Karpas-422 (cell line): ENCODE results near the gene TMEM59L. TPM values are rescaled to one million over a fixed set of nuclear protein-coding genes. Genes with fewer than 3 reads are reported as not detected.

Experiments used
- DNase-seq: peaks from one replicate; pipeline ENCODE4 v3.0.0-alpha.2; 2015
- H2AFZ ChIP-seq: fragments of 200-600 bp; sonication (generic); 2 replicates; pipeline ENCODE4 v1.6.1; 2014; ENCODE audit warnings: antibody characterized with exemption, low read length, mixed read lengths
- H3K27ac ChIP-seq: fragments of 200-600 bp; sonication (generic); 2 replicates; pipeline ENCODE4 v1.5.1; 2014; ENCODE audit warnings: mild to moderate bottlenecking, low read length, moderate library complexity
- H3K27me3 ChIP-seq: fragments of 200-600 bp; sonication (generic); 2 replicates; pipeline ENCODE4 v1.6.1; 2014; ENCODE audit warnings: low read length, mixed read lengths
- H3K36me3 ChIP-seq: fragments of 200-600 bp; sonication (generic); 2 replicates; pipeline ENCODE4 v1.6.1; 2014; ENCODE audit warnings: low read length, mixed read lengths; ENCODE audit not compliant: insufficient read depth
- H3K4me1 ChIP-seq: fragments of 200-600 bp; sonication (generic); 2 replicates; pipeline ENCODE4 v1.6.1; 2014; ENCODE audit warnings: mild to moderate bottlenecking, low read length, mixed read lengths
- H3K4me2 ChIP-seq: fragments of 200-600 bp; sonication (generic); 2 replicates; pipeline ENCODE4 v1.6.1; 2014; ENCODE audit warnings: low read length, low read depth, mild to moderate bottlenecking; ENCODE audit not compliant: poor library complexity, severe bottlenecking
- H3K4me3 ChIP-seq: fragments of 200-600 bp; sonication (generic); 2 replicates; pipeline ENCODE4 v1.5.1; 2014; ENCODE audit warnings: mild to moderate bottlenecking, antibody characterized with exemption, low read length, mixed read lengths
- H3K79me2 ChIP-seq: fragments of 200-600 bp; sonication (generic); 2 replicates; pipeline ENCODE4 v1.6.1; 2014; ENCODE audit warnings: mild to moderate bottlenecking, low read length, mixed read lengths
- H3K9ac ChIP-seq: fragments of 200-600 bp; sonication (generic); 2 replicates; pipeline ENCODE4 v1.6.0; 2014; ENCODE audit warnings: low read length
- H3K9me2 ChIP-seq: fragments of 200-600 bp; sonication (generic), shearing (Covaris generic); replicated peaks from 2 replicates; pipeline ENCODE4 v1.6.0; 2014; ENCODE audit warnings: mild to moderate bottlenecking, low read length, moderate library complexity; ENCODE audit not compliant: insufficient read depth
- H3K9me3 ChIP-seq: fragments of 300-700, 200-600 bp; sonication (generic); 2 replicates; pipeline ENCODE4 v1.6.1; 2014; ENCODE audit warnings: low read length, mixed read lengths
- H4K20me1 ChIP-seq: fragments of 200-600 bp; sonication (generic); 2 replicates; pipeline ENCODE4 v1.6.1; 2014; ENCODE audit warnings: mild to moderate bottlenecking, antibody characterized with exemption, low read length, low read depth; ENCODE audit not compliant: insufficient read depth
- total RNA-seq: library from RNA; depleted of rRNA; stranded (reverse); fragments of >200 nt; shearing (Covaris generic); gene quantifications from 2 replicates; pipeline ENCODE4 v1.2.3, GENCODE V29; 2014; ENCODE audit warnings: low replicate concordance

The TMEM59L gene
- total RNA-seq, 1 experiment from 2014 or later, result 2.5 TPM

DNA sequence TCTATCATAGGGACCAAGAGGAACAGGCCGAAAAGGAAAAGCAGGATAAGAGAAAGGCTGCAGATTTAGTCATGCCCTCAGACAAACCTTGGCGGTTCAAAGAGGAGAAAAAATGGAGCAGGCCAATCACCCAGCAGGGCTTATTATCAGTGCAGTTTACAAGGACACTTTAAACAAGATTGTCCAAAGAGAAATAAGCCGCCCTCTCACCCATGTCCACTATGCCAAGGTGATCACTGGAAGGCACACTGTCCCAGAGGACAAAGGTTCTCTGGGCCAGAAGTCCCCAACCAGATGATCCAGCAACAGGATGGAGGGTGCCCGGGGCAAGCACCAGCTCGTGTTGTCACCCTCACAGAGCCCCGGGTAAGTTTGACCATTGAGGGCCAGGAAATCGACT is 32.4 kb upstream of the TMEM59L start:
- H3K9me3 ChIP-seq, result no peaks in the 10 kb centered on the region
- H3K27me3 ChIP-seq, result no peaks in the 10 kb centered on the region
- H3K27ac ChIP-seq, result no peak overlapping the region
- no peak overlapping the region for H3K4me3 ChIP-seq
- no peak overlapping the region for H3K9ac ChIP-seq
- H3K36me3 ChIP-seq, result peaks cover 1% of the 10 kb centered on the region; the same call in 1 of the 2 replicates
- peaks cover 7% of the 10 kb centered on the region; the same call in 1 of the 2 replicates for H4K20me1 ChIP-seq
- no peaks in the 10 kb centered on the region for H3K79me2 ChIP-seq
- no peaks in the 10 kb centered on the region for H3K4me1 ChIP-seq
- H2AFZ ChIP-seq, result no peak overlapping the region
- no peaks in the 10 kb centered on the region for H3K9me2 ChIP-seq
- no peak overlapping the region for H3K4me2 ChIP-seq
- no peak for DNase-seq

DNA sequence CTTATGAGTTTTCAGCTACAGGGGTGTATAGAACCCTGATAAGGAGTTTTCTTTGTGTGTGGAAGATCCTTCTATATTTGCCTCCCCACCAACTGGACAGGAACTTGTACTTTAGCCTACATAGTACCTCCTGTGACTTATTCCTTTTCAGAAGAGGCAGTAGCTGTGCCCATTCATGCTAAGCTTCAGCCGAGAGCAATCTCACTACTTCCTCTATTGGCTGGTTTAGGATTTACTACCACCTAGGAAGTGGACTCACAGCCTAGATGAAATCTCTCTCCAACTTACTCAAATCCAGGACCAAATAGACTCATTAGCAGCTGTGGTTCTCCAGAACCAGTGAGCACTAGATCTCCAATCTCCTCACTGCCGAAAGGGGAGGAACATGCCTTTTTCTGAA is 26.4 kb upstream of the TMEM59L start:
- Histone ChIP-seq H3K27me3 (no peaks in the 10 kb centered on the region), H3K4me1 (peaks cover 28% of the 10 kb centered on the region), H3K4me2 (no peak overlapping the region), H3K27ac (no peak overlapping the region), H3K9me3 (no peaks in the 10 kb centered on the region), H3K9me2 (no peaks in the 10 kb centered on the region), H3K79me2 (no peaks in the 10 kb centered on the region), H2AFZ (no peak overlapping the region), H3K4me3 (no peak overlapping the region), H4K20me1 (no peaks in the 10 kb centered on the region), H3K36me3 (no peaks in the 10 kb centered on the region), H3K9ac (no peak overlapping the region)
- peak; percentile 65 for DNase-seq

DNA sequence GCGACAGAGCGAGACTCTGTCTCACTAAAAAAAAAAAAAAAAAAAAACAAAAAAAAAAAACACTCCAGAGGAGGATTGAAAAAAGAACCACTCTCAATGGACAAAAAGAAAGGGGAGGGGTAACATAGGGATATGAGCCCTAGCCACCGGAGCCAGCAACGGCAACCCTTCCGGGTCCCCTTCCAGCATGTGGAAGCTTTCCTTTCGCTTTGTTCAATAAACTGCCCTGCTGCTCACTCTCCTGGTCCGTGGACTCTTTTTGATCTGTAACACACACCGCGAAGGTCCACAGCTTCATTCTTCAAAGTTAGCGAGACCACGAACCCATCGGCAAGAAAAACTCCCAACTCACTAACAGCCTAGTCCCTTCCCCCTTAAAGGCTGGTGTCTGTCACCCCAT is 25.1 kb upstream of the TMEM59L start:
- Histone ChIP-seq H3K9ac (peak overlapping the region; percentile 90), H3K9me3 (no peaks in the 10 kb centered on the region), H2AFZ (no peak overlapping the region), H3K9me2 (no peaks in the 10 kb centered on the region), H3K4me3 (peak overlapping the region; percentile 84; the same call in 1 of the 2 replicates), H3K4me1 (peaks cover 28% of the 10 kb centered on the region), H4K20me1 (no peaks in the 10 kb centered on the region), H3K27ac (no peak overlapping the region), H3K4me2 (peak overlapping the region; percentile 96), H3K79me2 (no peaks in the 10 kb centered on the region), H3K27me3 (no peaks in the 10 kb centered on the region), H3K36me3 (no peaks in the 10 kb centered on the region)
- no peak for DNase-seq

DNA sequence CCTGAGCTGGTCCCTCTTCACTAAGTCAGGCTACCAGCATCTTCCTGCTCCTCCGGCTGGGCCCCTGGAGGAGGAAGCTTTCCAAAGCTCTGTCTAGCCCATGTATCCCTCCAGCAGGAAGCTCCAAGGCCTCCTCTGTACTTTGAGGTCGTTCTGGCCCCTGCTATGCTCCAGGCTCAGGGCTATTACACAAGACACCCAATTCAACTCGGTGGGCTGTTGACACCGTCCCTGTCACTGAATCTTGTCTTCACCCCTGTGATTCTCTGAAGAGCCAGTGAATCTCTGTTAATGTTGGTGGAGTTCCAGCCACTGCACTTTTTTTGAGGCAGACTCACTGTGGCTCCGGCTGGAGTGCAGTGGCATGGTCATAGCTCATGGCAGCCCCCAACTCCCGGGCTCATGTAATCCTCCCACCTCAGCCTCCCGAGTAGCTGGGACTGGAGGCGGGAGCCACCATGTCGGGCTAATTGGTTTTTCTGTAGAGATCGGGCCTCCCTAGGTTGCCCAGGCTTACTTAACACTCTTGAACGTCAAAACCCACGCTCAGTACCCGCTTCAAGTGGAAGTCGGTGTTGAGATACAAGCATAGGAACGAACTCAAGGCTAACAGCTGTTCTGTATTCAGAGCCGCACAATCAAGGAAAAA is 24.6 kb upstream of the TMEM59L start:
- Histone ChIP-seq H3K36me3 (no peaks in the 10 kb centered on the region), H3K9me3 (no peaks in the 10 kb centered on the region), H3K27me3 (no peaks in the 10 kb centered on the region), H2AFZ (peak overlapping the region; percentile 85), H3K4me2 (peak overlapping the region; percentile 96), H3K9me2 (no peaks in the 10 kb centered on the region), H3K4me3 (peak overlapping the region; percentile 84), H3K9ac (peak overlapping the region; percentile 90), H3K4me1 (peaks cover 30% of the 10 kb centered on the region), H3K79me2 (no peaks in the 10 kb centered on the region), H3K27ac (peak overlapping the region; percentile 85), H4K20me1 (no peaks in the 10 kb centered on the region)
- DNase-seq, result no peak

DNA sequence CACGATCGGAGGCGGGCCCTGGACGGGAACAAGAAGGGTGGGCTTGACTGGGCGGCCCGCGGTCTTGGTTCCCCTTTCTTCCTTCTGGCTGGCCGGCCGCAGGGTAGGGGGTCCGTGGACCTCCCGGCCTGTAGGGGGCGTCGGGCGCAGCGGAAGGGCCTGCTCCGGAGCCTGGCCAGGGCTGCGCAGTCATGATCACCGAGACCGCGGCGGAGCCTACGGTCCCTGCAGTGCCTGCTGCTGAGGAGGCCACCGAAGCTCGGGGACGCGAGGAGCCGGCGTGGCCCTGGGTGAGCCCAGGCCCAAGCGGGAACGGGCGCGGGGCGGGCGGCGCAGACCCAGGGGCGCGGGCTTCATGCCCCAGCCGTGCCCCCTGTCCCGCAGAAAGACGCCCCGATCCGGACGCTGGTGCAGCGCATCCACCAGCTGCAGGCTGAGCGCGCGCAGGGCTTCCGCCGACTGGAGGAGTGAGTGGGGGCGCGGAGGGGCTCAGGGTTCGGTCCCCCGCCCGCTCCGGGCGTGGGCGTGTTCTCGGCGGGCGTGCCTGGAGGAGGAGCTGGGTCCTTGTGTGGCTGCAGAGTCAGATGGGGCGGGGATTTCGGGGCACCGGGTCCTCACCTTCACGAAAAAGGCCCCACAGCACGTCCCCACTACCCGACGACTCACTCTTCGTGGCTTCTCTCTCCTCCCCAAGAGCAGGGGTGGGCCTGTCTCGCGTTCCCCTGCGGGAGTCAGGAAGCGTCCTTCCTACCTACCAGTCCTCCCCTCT is 23.9 kb upstream of the TMEM59L start, which contains the start of gene REX1BD:
Gene REX1BD (plus strand): TSS at position 188 of the 769 bp plus-strand sequence. CDS start 4 bp downstream, at position 192.
- no peaks in the 10 kb centered on the region for H3K36me3 ChIP-seq
- peak within 1 kb of the TSS; percentile 96 for H3K4me2 ChIP-seq
- H3K9ac ChIP-seq, result peak within 1 kb of the TSS; percentile 90
- peaks cover 37% of the 10 kb centered on the region for H3K4me1 ChIP-seq
- peak within 1 kb of the TSS; percentile 85 for H3K27ac ChIP-seq
- no peaks in the 10 kb centered on the region for H3K27me3 ChIP-seq
- no peaks in the 10 kb centered on the region for H3K79me2 ChIP-seq
- H3K4me3 ChIP-seq, result peak within 1 kb of the TSS; percentile 84
- H3K9me2 ChIP-seq, result no peaks in the 10 kb centered on the region
- H2AFZ ChIP-seq, result peak within 1 kb of the TSS; percentile 87
- no peaks in the 10 kb centered on the region for H4K20me1 ChIP-seq
- peak; percentile 97 for DNase-seq
- H3K9me3 ChIP-seq, result no peaks in the 10 kb centered on the region

DNA sequence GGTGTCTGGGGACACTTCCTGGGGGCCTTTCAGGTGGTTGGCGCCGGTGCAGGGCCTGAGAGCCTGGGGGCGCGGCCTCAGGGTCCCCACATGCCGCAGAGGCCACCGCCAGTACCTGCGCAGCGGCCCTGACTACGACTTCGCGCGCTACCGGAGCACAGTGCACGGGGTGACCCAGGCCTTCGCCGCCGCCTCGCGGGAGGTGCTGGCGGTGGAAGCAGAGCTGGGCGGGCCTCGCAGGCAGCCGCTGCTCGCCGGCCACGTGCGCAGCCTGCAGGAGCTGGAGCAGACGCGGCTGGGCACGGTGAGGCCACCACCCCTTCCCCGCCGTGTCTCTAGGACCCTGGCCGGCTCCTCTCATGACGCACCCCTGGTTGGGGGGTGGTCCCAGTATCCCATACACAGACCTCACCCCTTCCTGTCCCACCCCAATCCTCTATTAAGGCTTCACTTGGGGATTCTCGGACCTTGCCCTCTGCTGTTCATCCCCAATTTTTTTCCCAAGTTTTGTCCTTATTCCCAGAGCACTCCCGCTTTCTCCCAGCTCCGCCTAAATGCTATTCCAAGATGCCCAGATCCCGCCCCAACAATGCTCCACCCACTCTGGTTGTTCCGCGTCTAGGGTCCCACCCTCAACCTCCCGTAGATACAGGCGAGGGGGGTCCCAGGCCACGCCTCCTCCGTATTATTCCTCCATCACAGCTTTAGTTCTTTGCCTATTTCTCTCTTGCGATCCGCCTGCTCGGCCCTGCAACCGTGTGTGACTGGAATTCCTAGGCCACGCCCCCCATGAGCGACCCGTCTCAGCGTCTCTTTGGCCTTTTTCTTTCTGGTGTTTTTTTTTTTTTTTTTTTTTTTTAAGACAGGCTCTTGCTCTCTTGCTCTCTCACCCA is 23.0 kb upstream of the TMEM59L start:
- H3K4me2 ChIP-seq, result peak overlapping the region; percentile 96
- DNase-seq, result peak; percentile 88
- peaks cover 43% of the 10 kb centered on the region for H3K4me1 ChIP-seq
- H3K4me3 ChIP-seq, result peak overlapping the region; percentile 84
- no peaks in the 10 kb centered on the region for H4K20me1 ChIP-seq
- H3K27me3 ChIP-seq, result no peaks in the 10 kb centered on the region
- no peaks in the 10 kb centered on the region for H3K9me3 ChIP-seq
- peak overlapping the region; percentile 85 for H3K27ac ChIP-seq
- no peaks in the 10 kb centered on the region for H3K36me3 ChIP-seq
- no peaks in the 10 kb centered on the region for H3K79me2 ChIP-seq
- H3K9me2 ChIP-seq, result no peaks in the 10 kb centered on the region
- peak overlapping the region; percentile 90 for H3K9ac ChIP-seq
- peak overlapping the region; percentile 87; the same call in 1 of the 2 replicates for H2AFZ ChIP-seq

DNA sequence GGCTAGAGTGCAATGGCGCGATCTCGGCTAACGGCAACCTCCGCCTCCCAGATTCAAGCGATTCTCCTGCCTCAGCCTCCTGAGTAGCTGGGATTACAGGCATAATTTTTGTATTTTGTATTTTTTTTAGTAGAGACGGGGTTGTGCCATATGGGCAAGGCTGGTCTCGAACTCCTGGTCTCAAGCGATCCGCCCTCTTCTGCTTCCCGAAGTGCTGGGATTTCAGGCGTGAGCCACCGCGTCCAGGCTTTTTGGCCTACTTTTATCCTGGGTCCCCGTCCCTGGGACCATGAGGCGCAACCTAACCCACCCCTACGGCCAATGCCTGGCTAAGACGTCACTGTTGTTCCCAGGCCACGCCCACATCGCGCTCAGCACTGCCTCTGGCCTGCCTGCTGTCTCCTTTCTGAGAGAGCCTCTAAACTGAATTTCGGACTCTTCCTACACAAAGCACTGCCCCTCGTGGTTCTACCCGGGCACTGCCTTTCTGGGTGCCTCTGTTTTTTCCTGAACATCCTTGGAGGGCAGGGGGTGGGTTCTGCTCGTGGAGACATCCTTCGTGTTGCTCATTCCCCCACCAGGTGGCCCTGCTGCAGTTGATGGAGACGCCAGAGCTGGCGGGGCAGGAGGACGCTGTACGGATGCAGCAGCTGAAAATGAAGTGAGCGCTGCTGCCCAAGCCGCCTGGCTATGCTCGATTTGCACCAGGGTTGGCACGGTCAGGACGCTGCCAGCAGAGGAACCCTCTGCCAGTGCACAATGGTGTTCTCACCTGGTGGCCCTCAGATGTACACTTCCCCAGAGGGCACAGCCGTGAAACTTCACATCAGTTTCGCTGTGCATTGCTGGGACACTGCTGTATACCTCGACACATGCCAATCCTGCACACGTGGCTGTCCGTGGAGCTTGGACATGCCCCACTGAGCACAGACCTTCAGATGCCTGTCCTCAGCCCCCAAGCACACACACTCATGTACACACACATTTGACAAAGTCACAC is 22.1 kb upstream of the TMEM59L start:
- Histone ChIP-seq H2AFZ (no peak overlapping the region), H3K27me3 (no peaks in the 10 kb centered on the region), H3K27ac (peak overlapping the region; percentile 85; the same call in 1 of the 2 replicates), H3K9me3 (no peaks in the 10 kb centered on the region), H3K36me3 (no peaks in the 10 kb centered on the region), H3K9me2 (no peaks in the 10 kb centered on the region), H3K4me1 (peaks cover 51% of the 10 kb centered on the region), H4K20me1 (no peaks in the 10 kb centered on the region), H3K79me2 (no peaks in the 10 kb centered on the region), H3K4me3 (peak overlapping the region; percentile 84), H3K9ac (peak overlapping the region; percentile 90), H3K4me2 (peak overlapping the region; percentile 96)
- DNase-seq, result peak; percentile 93
